TTC549 (cell line): ENCODE results near the gene OR5A2.
"Not testable (repeated sequence)": the region's sequence is repeated elsewhere in the genome, so short reads cannot be mapped to it uniquely, and the experiment has no call there.

Experiments used
- FAIRE-seq: peaks from 2 replicates; lab custom pipeline; 2012; peaks lifted over from hg19 to GRCh38; lab: Jason Lieb, UNC

OR5A2 gene

DNA sequence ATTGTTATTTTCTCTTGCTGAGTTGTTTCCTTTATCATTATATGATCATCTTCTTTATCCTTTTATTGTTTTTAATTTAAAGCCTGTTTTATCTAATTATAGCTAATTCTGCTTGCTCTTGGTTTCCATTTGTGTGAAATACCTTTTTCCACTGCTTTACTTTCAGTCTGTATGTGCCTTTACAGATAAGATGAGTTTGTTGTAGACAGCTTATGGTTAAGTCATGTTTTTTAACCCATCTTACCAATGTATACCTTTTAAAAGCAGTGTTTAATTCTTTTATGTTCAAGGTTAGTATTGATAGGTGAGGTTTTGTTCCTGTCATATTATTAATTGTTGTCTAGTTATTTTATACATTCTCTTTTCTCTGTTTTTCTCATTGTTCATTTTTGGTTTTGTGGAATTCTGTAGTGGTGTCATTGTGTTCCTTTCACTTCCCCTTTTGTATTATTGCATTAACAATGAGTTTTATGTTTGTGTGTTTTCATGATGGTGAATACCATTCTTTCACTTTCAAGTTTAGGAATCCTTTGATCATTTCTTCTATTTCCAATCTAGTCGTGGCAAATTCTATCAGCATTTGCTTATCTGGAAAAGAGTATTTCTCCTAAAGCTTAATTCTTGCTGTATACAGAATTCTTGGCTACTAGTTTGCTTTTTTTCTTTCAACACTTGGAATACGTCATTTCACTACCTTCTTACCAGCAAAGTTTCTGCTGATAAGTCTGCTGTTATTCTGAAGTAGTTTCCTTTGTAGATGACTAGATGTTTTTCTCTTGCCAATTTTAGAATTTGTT lies 45.8 kb downstream of the OR5A2 start:
- FAIRE-seq, result no peak

DNA sequence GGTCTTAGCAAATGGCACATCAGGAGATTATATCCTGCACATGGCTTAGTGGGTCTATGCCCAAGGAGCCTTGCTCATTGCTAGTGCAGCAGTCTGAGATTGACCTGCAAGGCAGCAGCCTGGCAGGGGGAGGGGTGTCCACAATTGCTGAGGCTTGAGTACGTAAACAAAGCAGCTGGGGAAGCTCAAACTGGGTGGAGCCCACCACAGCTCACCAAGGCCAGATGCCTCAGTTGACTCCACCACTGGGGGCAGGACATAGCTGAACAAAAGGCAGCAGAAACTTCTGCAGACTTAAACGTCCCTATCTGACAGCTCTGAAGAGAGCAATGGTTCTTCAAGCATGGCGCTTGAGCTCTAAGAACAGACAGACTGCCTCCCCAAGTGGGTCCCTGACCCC lies 53.9 kb downstream of the OR5A2 start:
- not testable (repeated sequence) for FAIRE-seq

DNA sequence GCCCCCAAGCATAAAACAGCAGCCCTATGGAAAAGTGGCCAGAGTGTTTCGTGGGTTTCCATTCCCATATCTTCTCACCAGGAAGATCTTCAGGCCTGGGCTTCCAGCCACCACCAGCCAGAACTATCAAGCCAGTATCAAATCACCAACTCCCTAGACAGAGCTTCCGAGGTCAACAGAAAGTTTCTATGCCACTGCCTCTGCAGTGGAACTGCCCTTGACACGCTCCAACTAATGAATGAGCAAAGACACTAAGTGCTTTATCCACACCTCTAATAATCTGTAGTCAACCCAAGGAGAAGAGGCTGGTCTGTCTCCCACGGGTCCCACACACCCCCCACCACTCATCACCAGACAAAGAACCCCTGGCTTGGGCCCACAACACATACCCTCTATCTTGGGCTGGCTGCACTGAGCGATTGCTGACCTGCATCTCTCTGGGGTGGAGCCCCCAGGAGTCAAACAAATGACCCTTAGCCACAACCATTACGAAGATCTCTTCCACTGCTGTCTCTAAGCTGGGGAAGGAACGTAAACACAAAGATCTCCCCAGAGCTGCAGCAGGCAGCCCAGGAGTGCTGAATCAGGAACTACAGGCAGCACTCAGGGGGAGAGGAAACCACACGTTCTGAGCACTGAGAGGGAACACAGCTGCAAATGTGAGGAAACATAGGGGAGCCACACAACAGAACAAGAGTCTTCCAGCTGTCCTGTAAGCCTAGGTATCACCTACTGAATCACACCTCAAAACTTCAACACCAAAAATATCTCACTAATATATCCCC lies 57.8 kb downstream of the OR5A2 start:
- FAIRE-seq, result no peak
